Epithelial cell of proximal tubule (primary cell): ENCODE measurements around the gene SPAG16. TPM values are rescaled to one million over a fixed set of nuclear protein-coding genes. Genes with fewer than 3 reads are reported as not detected.

Source experiments
- DNase-seq: peaks from one replicate; pipeline ENCODE4 v3.0.0-alpha.2; 2011; ENCODE audit warnings: low read depth
- H3K4me3 ChIP-seq: 2 replicates; pipeline ENCODE4 v1.5.1; 2011; ENCODE audit warnings: low read depth, mild to moderate bottlenecking, low read length
- total RNA-seq: library from RNA; depleted of rRNA; stranded (reverse); fragments of >200 nt; gene quantifications from 2 replicates; pipeline ENCODE4 v1.2.3, GENCODE V29; 2015
- TF ChIP-seq, protein P1 (sequence below): conservative IDR thresholded peaks from 2 replicates; pipeline ENCODE4 v1.5.1; 2012; ENCODE audit warnings: low read depth, mild to moderate bottlenecking, low read length

The SPAG16 gene
- total RNA-seq, 1 donor from 2014 or later: 25.5 TPM

DNA sequence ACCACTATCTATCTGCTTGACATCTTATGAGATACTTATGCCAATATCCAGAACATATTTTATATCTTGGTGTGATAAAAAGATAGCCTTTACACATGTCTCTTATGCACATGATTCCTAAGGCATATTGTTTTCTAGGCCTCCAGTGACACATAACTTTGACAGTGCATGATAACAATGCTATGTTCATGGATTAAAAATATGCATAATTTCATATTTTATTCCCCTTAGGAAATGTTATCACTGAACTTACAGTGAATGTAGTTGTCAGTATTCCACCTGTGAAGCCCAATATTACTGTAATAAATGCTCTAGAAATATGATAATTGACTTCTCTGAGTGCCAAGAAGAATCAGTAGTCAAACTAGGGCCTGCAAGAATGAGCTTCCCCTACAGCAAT, 532.3 kb downstream of the SPAG16 start:
- no peak overlapping the region for H3K4me3 ChIP-seq
- TF ChIP-seq, protein P1, sequence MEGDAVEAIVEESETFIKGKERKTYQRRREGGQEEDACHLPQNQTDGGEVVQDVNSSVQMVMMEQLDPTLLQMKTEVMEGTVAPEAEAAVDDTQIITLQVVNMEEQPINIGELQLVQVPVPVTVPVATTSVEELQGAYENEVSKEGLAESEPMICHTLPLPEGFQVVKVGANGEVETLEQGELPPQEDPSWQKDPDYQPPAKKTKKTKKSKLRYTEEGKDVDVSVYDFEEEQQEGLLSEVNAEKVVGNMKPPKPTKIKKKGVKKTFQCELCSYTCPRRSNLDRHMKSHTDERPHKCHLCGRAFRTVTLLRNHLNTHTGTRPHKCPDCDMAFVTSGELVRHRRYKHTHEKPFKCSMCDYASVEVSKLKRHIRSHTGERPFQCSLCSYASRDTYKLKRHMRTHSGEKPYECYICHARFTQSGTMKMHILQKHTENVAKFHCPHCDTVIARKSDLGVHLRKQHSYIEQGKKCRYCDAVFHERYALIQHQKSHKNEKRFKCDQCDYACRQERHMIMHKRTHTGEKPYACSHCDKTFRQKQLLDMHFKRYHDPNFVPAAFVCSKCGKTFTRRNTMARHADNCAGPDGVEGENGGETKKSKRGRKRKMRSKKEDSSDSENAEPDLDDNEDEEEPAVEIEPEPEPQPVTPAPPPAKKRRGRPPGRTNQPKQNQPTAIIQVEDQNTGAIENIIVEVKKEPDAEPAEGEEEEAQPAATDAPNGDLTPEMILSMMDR: no peak
- no peak for DNase-seq

DNA sequence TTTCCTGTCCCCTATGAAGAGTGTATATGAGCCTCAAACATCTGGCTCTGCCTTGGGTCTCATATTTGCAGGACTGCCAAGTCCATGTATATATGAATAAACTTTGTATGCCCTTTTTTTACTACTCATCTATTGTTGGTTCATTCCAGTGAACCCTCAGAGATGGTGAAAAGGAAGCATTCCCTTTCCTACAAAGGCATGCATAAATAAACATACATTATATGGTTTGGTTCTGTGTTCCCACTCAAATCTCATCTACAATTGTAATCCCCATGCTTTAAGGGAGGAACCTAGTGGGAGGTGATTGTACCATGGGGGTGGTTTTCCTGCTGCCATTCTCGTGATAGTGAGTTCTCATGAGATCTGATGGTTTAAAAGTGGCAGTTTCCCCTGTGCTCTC, 534.2 kb downstream of the SPAG16 start:
- no peak overlapping the region for H3K4me3 ChIP-seq
- no peak for DNase-seq
- TF ChIP-seq, protein P1: no peak

DNA sequence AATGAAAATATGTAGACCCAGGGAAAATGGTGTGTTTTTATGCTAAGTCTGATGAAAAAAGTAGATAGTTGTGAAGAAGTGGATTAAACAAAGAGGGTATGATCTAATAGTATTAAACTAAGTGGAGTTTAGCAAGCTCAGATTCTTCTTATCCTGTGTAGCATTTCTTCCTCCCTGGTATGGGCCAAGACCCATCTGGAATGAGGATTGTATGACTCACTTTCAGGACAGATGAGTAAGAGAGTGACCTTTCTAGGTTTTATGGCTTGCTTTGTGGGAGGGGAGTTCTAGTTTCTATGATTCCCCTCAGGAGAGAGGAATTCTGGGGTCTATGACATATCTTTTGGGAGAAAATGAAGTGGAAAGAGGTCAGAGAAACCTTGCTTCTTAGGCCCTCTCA, 550.1 kb downstream of the SPAG16 start:
- H3K4me3 ChIP-seq: no peak overlapping the region
- TF ChIP-seq, protein P1: no peak
- peak; percentile 61 for DNase-seq

DNA sequence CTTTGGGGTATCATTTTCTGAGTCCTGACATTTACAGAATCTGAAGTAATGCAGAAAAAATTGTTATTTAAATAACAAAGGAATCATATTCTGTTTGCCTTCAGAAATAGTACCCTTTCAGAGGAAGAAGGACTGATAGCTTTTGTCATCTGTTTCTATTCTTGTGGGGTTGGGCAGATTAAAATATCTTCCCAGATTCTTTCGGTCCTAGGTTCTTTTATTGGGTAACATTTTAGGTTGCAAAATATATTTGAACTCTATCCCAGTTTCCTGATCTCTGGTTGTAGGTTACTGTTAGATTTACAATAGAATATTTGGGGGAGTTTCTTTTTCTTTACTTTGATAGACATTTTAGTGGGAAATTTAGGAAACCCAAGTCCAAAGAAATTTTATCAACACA, 550.5 kb downstream of the SPAG16 start:
- no peak overlapping the region for H3K4me3 ChIP-seq
- DNase-seq: no peak
- TF ChIP-seq, protein P1: no peak

DNA sequence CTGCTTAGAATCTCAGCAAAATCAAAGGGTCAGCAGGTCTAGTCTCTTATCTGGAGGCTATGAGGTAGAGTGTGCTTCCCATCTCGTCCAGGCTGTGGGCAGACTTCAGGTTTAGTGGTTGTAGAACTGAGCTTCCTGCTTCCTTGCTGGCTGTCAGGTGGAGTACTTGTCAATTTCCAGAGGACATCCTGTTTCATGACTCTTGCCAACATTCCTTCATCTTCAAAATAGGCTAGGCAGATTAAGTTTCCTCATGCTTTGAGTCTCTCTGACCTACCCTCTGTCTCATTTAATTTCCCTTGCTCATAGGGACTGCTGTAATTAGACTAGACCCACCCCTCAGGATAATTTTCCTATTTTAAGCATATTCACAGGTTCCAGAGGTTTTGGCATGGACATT, 562.6 kb downstream of the SPAG16 start:
- no peak for DNase-seq
- TF ChIP-seq, protein P1: no peak
- no peak overlapping the region for H3K4me3 ChIP-seq

DNA sequence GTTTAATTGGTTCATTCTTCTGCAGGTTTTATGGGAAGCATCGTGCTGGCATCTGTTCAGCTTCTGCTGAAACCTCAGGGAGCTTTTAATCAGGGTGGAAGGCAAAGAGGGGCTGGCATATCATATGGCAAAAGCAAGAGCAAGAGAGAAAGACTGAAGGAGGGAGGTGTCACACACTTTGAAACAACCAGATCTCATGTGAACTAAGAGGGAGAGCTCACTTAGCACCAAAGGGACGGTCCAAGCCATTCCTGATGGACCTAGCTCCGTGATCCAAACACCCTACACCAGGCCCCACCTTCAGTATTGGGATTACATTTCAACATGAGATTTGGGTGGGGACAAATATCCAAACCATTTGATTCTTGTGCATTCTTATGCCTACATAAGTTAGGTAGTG, 563.1 kb downstream of the SPAG16 start:
- no peak overlapping the region for H3K4me3 ChIP-seq
- no peak for DNase-seq
- TF ChIP-seq, protein P1: no peak

DNA sequence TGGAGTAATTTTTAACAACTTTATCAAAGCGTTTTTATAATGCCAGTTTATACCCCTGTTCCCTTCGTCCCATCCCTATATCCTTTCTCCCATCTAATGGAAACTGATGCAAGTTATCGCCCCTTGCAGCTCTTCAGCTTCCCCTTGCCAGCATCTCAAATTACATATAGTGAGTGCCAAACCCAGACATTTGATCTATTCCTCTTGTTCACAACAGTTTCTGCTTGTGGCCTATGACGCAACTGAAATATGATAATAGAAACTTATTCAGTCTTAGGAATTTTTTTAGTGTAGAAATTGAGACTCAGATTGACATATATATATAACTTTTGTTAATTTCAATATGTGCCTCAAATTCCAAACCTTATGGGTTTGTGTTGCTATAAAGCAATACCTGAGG, 564.4 kb downstream of the SPAG16 start:
- DNase-seq: no peak

More for the DNA sequence above, 564.4 kb downstream of the SPAG16 start:
- H3K4me3 ChIP-seq: no peak overlapping the region
- TF ChIP-seq, protein P1: no peak
